Activated CD4-positive, CD25-positive, alpha-beta regulatory T cell treated with anti-CD3 and anti-CD28 coated beads, Interleukin-2, amount 50 U/mL, for 16 hours (primary cell): ENCODE results near the gene ULK4.

ENCODE experiments used
- DNase-seq: peaks from one replicate; pipeline ENCODE4 v3.0.0-alpha.2; 2020; ENCODE audit warnings: low read depth, low spot score

ULK4 gene

DNA sequence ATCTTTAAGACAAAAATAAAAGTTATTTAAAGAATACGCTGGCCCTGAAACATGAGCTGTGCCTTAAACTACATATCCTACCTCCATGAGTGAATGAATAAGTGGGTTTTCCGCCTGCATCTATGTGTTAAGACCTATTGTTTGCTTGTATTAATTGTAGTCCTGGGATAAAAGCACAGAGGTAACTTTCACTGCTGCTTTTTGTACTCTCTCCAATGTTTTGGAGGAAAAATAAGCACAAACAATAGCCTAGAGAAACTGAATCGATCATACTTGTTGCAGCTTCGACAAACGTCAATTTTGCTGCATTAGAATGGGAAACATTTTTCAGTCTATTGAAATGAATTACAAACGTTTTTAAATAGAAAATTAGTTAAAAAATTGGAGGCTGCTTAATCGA is 763.9 kb downstream of the ULK4 start:
- no peak for DNase-seq
